Measurements from ENCODE around the gene FAM13A. TPM values are rescaled to one million over a fixed set of nuclear protein-coding genes. Genes with fewer than 3 reads are reported as not detected.

FAM13A gene
- total and polyA plus RNA-seq, 10 of the 15 experiments (the other 5 are each of a cell fraction or from before 2014, with no cell fraction given): 0.05 to 1.8 (median 0.27) TPM; not detected in 1

DNA sequence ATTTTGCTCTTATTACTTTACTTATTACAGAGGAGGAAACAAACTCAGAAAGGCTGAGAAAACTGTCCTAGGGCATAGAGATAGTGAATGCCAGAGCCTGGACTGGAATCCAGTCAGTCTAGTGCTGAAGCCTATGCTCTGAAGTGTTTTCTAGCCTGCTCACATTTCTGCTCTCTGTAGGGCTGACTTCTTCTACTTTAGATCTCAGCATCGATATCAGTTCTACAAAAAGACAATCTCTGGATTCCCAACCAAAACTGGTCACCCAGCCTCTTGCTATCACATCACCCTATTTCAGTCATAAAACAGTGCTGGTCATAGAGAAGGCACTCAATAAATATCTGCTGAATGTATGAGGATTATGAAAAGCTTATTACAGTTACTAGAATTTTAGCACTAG is 87.2 kb downstream of the FAM13A start:
- FAIRE-seq: no peak
- BruUV-seq (replicated peaks): no TSS peak
- ATAC-seq: no peak
- H3K4me1 ChIP-seq (ENCODE audit: control insufficient read depth, insufficient read depth, low read length): no peaks in the 10 kb centered on the region
- no peak overlapping the region for H3K4me2 ChIP-seq (ENCODE audit: control insufficient read depth, insufficient read depth)
- no peaks in the 10 kb centered on the region; a peak in 1 of 4 replicates for H3K27me3 ChIP-seq (replicated peaks in 1 of 2; ENCODE audit: control insufficient read depth in 2 of 2, insufficient read depth in 2 of 2, low read length in 1 of 2)
- 0% methylated on average over 1 of the region's 1 CpG for WGBS (ENCODE audit: insufficient coverage, insufficient replicate concordance, low lambda C conversion rate, missing lambda C conversion rate)
- DNase-seq (ENCODE audit: low read depth, low spot score): no peak
- H2AFZ ChIP-seq (ENCODE audit: control insufficient read depth, low read depth, low read length): no peak overlapping the region
- H3K79me2 ChIP-seq (ENCODE audit: control insufficient read depth, insufficient read depth, low read length): no peaks in the 10 kb centered on the region
- no peaks in the 10 kb centered on the region for H4K20me1 ChIP-seq (ENCODE audit: control insufficient read depth, insufficient read depth)
- H3K27ac ChIP-seq (ENCODE audit: control insufficient read depth, insufficient read depth): no peak overlapping the region
- ChIA-PET CTCF (interaction anchor here (1.0 kb wide), 1 partner anchor 54 kb away, joined by 3 read pairs; no protein-coding TSS in a partner anchor), RAD21 (ENCODE audit: unreplicated experiment) (no interaction called here), POLR2A (no interaction called here), SMC1A (ENCODE audit: uncharacterized antibody, unreplicated experiment) (interaction anchor here (1.9 kb wide), 1 partner anchor 154 kb away, joined by 6 read pairs; no protein-coding TSS in a partner anchor)
- H3K9ac ChIP-seq (ENCODE audit: control insufficient read depth, insufficient read depth, low read length): no peak overlapping the region
- intact Hi-C loops (cut with micrococcal nuclease; ENCODE audit: unreplicated experiment) (no loop called here), in situ Hi-C loops (cut with MboI) (no loop called here)
- no peaks in the 10 kb centered on the region for H3K36me3 ChIP-seq (ENCODE audit: control insufficient read depth in 2 of 2, insufficient read depth in 2 of 2, low read length in 1 of 2)
- H3K9me3 ChIP-seq (replicated peaks; ENCODE audit: control insufficient read depth, insufficient read depth, low read length): no peaks in the 10 kb centered on the region; the same call in 2 of the 3 replicates
- no peak overlapping the region for H3K4me3 ChIP-seq
- TF ChIP-seq NRF1 (conservative IDR thresholded peaks at IDR 0.05; ENCODE audit: low read depth, low read length) (no peak), FOXK2 (IDR thresholded peaks at IDR 0.05) (no peak), YBX1 (IDR thresholded peaks at IDR 0.05) (no peak), ZNF217 (IDR thresholded peaks at IDR 0.05) (no peak), NFXL1 (IDR thresholded peaks at IDR 0.05; ENCODE audit: borderline replicate concordance) (no peak), KAT2A (conservative IDR thresholded peaks at IDR 0.05; ENCODE audit: control insufficient read depth, low read depth, low read length) (no peak), BHLHE40 (IDR thresholded peaks at IDR 0.05; ENCODE audit: borderline replicate concordance in 1 of 2, low read depth in 2 of 2, low read length in 1 of 2) (no peak), TCF3 (IDR thresholded peaks at IDR 0.05; ENCODE audit: borderline replicate concordance, insufficient read depth, low read depth, low read length) (no peak), RCOR1 (conservative IDR thresholded peaks at IDR 0.05; ENCODE audit: low read depth, low read length) (no peak), CREM (IDR thresholded peaks at IDR 0.05; ENCODE audit: low read depth) (no peak), SMARCA5 (IDR thresholded peaks at IDR 0.05) (no peak), JUND (IDR thresholded peaks at IDR 0.05; ENCODE audit: low read depth, low read length) (no peak)
- TF ChIP-seq, protein P1, sequence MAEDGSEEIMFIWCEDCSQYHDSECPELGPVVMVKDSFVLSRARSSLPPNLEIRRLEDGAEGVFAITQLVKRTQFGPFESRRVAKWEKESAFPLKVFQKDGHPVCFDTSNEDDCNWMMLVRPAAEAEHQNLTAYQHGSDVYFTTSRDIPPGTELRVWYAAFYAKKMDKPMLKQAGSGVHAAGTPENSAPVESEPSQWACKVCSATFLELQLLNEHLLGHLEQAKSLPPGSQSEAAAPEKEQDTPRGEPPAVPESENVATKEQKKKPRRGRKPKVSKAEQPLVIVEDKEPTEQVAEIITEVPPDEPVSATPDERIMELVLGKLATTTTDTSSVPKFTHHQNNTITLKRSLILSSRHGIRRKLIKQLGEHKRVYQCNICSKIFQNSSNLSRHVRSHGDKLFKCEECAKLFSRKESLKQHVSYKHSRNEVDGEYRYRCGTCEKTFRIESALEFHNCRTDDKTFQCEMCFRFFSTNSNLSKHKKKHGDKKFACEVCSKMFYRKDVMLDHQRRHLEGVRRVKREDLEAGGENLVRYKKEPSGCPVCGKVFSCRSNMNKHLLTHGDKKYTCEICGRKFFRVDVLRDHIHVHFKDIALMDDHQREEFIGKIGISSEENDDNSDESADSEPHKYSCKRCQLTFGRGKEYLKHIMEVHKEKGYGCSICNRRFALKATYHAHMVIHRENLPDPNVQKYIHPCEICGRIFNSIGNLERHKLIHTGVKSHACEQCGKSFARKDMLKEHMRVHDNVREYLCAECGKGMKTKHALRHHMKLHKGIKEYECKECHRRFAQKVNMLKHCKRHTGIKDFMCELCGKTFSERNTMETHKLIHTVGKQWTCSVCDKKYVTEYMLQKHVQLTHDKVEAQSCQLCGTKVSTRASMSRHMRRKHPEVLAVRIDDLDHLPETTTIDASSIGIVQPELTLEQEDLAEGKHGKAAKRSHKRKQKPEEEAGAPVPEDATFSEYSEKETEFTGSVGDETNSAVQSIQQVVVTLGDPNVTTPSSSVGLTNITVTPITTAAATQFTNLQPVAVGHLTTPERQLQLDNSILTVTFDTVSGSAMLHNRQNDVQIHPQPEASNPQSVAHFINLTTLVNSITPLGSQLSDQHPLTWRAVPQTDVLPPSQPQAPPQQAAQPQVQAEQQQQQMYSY (CRISPR knock-in tag; IDR thresholded peaks at IDR 0.05): no peak
- TF ChIP-seq, protein P2, sequence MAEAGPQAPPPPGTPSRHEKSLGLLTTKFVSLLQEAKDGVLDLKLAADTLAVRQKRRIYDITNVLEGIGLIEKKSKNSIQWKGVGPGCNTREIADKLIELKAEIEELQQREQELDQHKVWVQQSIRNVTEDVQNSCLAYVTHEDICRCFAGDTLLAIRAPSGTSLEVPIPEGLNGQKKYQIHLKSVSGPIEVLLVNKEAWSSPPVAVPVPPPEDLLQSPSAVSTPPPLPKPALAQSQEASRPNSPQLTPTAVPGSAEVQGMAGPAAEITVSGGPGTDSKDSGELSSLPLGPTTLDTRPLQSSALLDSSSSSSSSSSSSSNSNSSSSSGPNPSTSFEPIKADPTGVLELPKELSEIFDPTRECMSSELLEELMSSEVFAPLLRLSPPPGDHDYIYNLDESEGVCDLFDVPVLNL (IDR thresholded peaks at IDR 0.05; ENCODE audit: low read depth, low read length): no peak
- TF ChIP-seq, protein P3, sequence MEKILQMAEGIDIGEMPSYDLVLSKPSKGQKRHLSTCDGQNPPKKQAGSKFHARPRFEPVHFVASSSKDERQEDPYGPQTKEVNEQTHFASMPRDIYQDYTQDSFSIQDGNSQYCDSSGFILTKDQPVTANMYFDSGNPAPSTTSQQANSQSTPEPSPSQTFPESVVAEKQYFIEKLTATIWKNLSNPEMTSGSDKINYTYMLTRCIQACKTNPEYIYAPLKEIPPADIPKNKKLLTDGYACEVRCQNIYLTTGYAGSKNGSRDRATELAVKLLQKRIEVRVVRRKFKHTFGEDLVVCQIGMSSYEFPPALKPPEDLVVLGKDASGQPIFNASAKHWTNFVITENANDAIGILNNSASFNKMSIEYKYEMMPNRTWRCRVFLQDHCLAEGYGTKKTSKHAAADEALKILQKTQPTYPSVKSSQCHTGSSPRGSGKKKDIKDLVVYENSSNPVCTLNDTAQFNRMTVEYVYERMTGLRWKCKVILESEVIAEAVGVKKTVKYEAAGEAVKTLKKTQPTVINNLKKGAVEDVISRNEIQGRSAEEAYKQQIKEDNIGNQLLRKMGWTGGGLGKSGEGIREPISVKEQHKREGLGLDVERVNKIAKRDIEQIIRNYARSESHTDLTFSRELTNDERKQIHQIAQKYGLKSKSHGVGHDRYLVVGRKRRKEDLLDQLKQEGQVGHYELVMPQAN (conservative IDR thresholded peaks at IDR 0.05): no peak
- TF ChIP-seq, protein P4, sequence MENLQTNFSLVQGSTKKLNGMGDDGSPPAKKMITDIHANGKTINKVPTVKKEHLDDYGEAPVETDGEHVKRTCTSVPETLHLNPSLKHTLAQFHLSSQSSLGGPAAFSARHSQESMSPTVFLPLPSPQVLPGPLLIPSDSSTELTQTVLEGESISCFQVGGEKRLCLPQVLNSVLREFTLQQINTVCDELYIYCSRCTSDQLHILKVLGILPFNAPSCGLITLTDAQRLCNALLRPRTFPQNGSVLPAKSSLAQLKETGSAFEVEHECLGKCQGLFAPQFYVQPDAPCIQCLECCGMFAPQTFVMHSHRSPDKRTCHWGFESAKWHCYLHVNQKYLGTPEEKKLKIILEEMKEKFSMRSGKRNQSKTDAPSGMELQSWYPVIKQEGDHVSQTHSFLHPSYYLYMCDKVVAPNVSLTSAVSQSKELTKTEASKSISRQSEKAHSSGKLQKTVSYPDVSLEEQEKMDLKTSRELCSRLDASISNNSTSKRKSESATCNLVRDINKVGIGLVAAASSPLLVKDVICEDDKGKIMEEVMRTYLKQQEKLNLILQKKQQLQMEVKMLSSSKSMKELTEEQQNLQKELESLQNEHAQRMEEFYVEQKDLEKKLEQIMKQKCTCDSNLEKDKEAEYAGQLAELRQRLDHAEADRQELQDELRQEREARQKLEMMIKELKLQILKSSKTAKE (IDR thresholded peaks at IDR 0.05; ENCODE audit: low read depth, poor library complexity, severe bottlenecking): no peak

Measured in GM12878 (cell line).